CD4-positive, alpha-beta T cell treated with Interleukin-6 at 100 ng/mL for 8 hours (primary cell): ENCODE data around the gene ZNF76.

ENCODE experiments used
- DNase-seq: peaks from one replicate; pipeline ENCODE4 v3.0.0-alpha.2; 2020; ENCODE audit warnings: mixed read lengths, low spot score

The ZNF76 gene

DNA sequence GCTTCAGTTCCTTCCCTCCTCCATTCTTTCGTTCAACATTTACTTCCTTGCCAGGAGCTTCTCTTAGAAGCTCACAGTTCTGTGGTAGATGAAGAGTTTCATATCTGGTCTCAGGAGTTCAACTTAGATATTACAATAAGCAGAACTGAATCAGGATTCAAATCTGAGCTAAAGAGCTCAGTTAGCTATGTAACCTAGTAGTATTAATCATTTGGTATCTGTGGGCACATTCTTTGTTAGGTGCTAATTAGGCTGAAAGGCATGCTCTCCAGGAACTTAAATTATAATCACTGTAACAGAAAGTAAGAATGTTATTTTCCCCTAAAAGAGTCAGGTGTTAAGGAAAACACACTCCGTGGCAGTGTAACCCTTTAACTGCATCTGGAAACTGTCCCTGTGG lies 8.4 kb downstream of the ZNF76 start:
- DNase-seq, result no peak

- DNase-seq, result no peak
These were observed 12.5 kb downstream of the ZNF76 start for GRCh38 chr6:35272005-35272404.

GRCh38 chr6:35273822-35274559 lies 14.5 kb downstream of the ZNF76 start:
- no peak for DNase-seq

DNA sequence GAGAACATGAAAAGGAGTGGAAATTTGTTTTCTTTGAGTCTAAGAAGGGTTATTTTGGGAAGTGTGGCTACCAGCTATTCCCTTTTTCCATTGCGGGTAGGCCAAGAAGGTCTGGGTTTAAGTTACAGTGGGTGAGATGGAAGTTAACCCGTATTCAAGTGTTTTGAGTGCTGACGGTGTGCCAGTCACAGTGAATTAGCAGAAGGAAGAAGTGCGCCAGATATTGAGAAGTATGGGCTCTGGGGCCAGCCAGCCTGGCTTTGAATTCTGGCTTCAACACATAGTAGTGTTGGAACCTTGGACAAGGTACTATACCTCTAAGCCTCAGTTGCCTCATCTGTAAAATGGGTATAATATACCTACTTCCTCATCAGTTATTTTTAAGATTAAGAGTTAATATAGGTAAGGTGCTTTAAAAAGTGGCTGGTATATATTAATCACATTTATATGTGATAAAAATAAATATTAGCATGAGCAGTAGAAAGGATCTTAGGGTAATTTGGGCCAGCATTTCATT lies 16.3 kb downstream of the ZNF76 start:
- DNase-seq, result no peak

DNA sequence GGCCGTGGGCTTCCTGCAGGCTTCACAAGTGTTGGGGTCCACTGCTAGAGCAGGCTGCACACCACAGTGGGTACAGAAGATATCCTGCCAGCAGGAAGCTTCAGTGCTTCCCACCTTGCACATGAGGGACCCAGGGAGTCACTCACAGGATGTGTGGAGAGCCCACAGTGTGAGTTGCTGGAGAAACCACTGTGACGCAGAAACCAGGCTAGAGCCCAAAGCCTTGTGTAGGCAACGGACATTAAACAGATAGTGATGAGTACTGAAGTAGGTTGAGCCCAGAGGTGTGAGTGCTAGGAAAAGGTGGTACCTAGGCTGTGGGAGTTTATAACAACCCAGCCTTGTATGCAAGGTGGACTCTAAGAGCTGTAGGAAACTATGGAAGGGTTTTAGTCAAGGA lies 19.2 kb downstream of the ZNF76 start:
- DNase-seq, result no peak

- no peak for DNase-seq
These were observed 21.4 kb downstream of the ZNF76 start for GRCh38 chr6:35280903-35281302.

DNA sequence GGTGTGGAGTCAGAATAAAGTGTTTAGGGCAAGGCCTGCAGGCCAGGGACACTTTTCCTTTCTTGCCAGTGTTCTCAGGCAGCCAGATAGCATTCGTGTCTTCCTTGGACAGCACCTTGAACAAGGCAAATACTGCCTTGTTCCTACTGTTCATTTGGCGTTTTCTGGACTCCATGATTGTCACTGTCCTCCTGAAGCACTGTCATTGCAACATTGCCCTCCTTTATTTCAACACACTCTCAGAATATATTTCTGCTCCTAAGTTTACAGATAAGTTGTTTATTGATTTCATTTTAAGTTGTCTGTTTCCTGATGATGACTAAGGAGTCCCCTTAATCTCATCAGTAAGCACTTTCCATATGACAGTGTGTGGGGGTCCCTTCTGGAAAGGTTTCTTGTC lies 22.9 kb downstream of the ZNF76 start:
- DNase-seq, result no peak

DNA sequence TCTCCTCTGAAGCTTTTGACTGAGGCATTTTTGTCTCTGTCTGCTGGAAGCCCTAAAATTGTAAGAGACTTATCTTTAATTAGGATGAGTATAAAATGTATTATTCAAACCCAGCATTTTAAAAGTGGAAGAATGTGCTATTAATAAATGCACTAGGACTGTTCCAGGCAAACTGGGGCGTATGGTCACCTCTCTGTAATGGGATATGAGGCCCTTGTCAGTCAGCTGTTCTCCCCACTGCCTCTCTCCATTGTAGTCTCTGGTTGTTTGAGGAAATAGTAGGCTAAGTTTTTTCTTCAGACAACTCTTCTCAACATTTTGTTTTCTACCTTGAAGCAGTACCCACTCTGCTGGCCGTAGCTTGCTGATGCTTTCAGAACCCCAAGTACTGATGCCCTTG lies 23.8 kb downstream of the ZNF76 start:
- DNase-seq, result no peak

DNA sequence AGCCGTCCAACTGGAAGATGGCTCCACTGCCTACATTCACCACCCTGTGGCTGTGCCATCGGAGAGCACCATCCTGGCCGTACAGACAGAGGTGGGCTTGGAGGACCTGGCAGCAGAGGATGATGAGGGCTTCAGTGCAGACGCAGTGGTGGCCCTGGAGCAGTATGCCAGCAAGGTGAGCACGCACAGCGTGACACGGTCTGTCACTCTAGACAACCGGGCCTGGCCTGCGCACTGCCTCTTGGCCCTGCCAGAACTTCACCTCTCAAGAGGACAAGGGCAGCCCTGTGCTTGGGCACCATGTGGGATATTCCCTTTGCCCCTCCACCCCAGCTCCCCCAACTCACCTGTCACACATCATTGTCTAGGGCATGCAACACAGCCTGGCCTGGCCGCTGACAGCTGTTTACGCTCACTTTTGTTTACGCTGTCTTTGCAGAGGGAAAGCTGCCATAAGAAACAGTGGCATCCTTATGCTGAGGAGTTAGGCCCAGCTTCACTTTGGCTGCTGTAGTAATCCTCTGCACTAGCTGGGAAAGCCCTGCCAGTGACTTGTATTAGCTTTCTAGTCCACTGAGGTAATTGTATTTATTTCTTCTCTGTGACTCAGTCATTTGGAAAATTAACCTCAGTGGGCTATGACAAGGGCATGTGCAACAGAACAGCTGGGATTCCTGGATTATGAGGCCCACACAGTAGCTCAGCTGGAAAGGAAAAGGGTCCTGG lies 28.3 kb downstream of the ZNF76 start:
- no peak for DNase-seq

- DNase-seq, result no peak
These were observed 29.3 kb downstream of the ZNF76 start for GRCh38 chr6:35288834-35289233.

- DNase-seq, result no peak
These were observed 32.0 kb downstream of the ZNF76 start for GRCh38 chr6:35291491-35291890.

- no peak for DNase-seq
These were observed 33.0 kb downstream of the ZNF76 start for GRCh38 chr6:35292494-35292893.

- no peak for DNase-seq
These were observed 34.1 kb downstream of the ZNF76 start for GRCh38 chr6:35293681-35294080.

- DNase-seq, result peak; percentile 60
These were observed 34.9 kb downstream of the ZNF76 start for GRCh38 chr6:35294308-35294945.

GRCh38 chr6:35295036-35295435 lies 35.5 kb downstream of the ZNF76 start:
- no peak for DNase-seq

GRCh38 chr6:35295521-35296315 lies 36.2 kb downstream of the ZNF76 start:
- DNase-seq, result no peak

DNA sequence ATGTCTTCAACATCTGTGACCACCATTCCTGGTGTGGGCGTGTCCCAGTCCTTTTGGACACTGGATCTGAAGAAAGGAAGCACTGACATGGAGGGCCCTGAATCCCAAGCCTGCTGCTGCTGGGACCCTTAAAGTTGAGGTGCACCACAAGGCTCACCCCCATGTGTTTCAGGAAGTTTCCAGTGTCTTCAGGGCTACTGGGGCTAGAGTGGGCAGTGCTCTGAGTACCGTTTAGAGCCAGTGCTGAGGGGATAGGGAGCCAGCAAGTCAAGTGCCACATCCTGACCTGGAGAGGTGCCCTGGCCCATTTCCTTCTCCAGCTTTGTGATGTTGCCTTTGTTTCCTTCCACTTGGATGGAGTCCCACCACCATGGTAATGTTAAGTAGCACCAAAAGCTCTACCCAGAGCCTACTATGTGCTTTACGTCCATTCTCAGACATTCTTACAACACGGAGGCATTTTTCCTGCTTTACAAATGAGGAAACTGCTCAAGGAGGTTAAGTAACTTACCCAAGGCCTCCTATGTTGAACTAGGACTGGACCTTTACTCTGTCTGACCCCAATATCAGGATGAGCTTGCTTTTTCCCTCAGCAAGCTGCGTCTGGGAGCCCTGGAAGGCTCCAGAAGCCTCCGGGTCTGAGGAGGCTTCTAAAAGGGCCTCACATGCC lies 37.5 kb downstream of the ZNF76 start:
- no peak for DNase-seq

DNA sequence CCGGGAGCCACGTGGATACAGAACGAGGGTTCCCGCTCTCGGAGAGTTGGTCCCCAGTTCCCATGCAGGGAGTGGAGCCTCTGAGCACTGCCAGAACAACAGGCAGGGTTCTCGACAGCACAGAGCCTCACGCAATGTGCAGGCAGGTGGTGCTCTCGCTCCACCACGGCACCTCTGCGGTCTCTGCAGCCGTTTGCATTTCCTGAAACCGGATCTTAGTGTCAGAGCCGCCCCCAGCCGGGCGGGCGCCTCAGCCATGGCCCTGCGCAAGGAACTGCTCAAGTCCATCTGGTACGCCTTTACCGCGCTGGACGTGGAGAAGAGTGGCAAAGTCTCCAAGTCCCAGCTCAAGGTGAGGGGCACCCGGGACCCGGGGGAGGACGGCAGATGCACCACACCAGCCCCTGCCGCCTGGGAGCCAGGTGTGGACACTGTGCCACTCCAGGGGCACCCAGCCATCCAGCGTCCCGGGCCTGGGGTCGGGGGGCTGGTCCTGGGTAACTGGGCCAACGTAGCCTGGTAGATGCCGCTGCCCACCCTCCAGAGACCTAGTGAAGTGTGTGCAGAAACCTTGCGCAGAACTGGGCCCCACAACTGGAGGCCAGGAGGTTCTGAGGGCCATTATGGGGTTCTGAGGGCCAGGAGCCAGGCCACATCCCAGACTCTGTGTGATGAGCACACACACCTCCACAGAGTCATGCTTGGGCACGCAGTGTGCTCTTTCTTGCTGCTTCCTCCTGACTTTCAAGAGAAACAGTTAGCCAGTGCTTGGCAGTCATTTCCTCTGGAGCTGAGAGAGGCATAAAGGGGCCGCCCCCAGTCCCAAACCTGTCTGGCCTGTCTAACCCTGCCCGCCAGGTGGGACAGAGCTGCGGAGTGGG lies 38.3 kb downstream of the ZNF76 start, which contains the start of gene DEF6:
TSS of gene DEF6 (plus strand) at position 218 of the 881 bp plus-strand sequence. CDS start at position 257, 39 bp downstream.
- peak; percentile 92 for DNase-seq

DNA sequence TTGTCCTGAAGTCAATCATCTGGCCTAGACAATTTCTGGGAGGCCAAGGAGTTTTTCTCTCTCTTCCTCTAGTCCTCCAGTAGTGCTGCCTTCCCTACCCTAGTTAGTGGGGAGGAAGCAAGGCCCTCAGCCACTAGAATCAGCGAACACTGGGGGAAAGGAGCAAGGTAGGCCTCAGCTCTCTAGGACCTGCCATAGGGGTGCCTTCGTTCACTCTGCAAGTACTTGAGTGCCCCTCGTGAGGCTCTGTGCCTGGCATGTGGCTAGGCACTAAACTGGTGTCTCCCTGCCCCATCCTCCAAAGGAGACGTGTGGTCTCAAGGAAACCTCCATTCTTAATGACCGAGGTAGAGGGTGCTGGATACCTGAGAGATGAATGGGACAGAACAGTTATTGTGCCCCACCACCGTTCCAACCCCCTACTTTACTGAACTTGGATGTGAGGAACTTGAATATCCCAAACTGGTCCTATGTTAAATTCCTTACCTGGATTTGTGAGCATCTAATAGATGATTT lies 39.1 kb downstream of the ZNF76 start:
- peak; percentile 27 for DNase-seq

DNA sequence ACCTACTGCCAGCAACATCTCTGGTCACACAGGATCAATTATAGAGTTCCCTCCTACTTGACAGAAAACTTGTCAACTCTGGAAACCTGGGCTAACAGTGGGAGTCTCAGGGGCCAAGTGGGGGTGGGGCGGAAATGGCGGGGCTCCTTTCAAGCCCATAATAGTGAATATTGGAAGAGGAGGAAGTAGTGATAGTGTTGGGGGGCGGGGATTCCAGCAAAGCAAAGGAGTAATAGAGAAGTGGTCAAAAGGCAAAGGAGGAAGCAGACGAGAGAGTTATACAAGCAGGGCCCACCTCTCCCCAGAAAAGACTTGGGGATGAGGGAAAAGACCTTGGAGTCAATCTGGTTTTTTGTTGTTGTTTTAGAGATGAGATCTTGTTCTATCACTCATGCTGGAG lies 40.1 kb downstream of the ZNF76 start:
- DNase-seq, result peak; percentile 33
